Measurements from ENCODE around the gene PXDC1. TPM values are rescaled to one million over a fixed set of nuclear protein-coding genes. Genes with fewer than 3 reads are reported as not detected.

Gene PXDC1
- total and polyA plus RNA-seq, 10 donors: 17.7 to 51.5 (median 32.0) TPM

- no peaks in the 10 kb centered on the region for H3K9me3 ChIP-seq
- DNase-seq: no peak
- peaks cover 0 to under 1% (median 0%) of the 10 kb centered on the region in 6 donors for H3K36me3 ChIP-seq
- 79 to 89% (median 83%) methylated on average over 19 of the region's 19 CpGs for WGBS, 5 donors
- peak overlapping the region in 6 of 8 donors; percentile 58 to 84 (median 76) for H3K27ac ChIP-seq
- H3K27me3 ChIP-seq (replicated peaks in 1 of 7): no peaks in the 10 kb centered on the region
- peaks cover 22 to 91% (median 76%) of the 10 kb centered on the region in 6 donors for H3K4me1 ChIP-seq
- TF ChIP-seq CTCF (IDR thresholded peaks at IDR 0.05 in 8 of 11, conservative IDR thresholded peaks at IDR 0.05 in 3 of 11) (no peak), POLR2AphosphoS5 (IDR thresholded peaks at IDR 0.05) (peak in 2 of 3 donors; percentile 31 to 36), POLR2A (IDR thresholded peaks at IDR 0.05) (no peak)
- H3K4me3 ChIP-seq: no peak overlapping the region
- intact Hi-C loops (cut with DNase I; ENCODE audit: low total_unique reads): loop anchor here (5.0 to 10.0 kb wide), 4 partner anchors 140 to 410 kb away; no protein-coding TSS in a partner anchor
These were observed 7.2 kb downstream of the PXDC1 start for GRCh38 chr6:3744211-3744900.

GRCh38 chr6:3743541-3743940 is 8.0 kb downstream of the PXDC1 start:
- DNase-seq: no peak
- H3K27me3 ChIP-seq (replicated peaks in 1 of 7): no peaks in the 10 kb centered on the region
- intact Hi-C loops (cut with DNase I; ENCODE audit: low total_unique reads): loop anchor here (5.0 to 10.0 kb wide), 4 partner anchors 141 to 411 kb away; no protein-coding TSS in a partner anchor
- peak overlapping the region; percentile 52 to 84 (median 75) for H3K27ac ChIP-seq
- 83 to 95% (median 92%) methylated on average over 10 of the region's 10 CpGs for WGBS, 5 donors
- peaks cover 0 to 8% (median 0%) of the 10 kb centered on the region in 6 donors for H3K36me3 ChIP-seq
- no peaks in the 10 kb centered on the region for H3K9me3 ChIP-seq
- H3K4me3 ChIP-seq: peak overlapping the region in 1 of 8 donors; percentile 48
- H3K4me1 ChIP-seq: peaks cover 22 to 82% (median 68%) of the 10 kb centered on the region in 6 donors
- TF ChIP-seq POLR2A (IDR thresholded peaks at IDR 0.05) (no peak), CTCF (IDR thresholded peaks at IDR 0.05 in 8 of 11, conservative IDR thresholded peaks at IDR 0.05 in 3 of 11) (no peak), POLR2AphosphoS5 (IDR thresholded peaks at IDR 0.05) (no peak)

- H3K4me3 ChIP-seq: peak overlapping the region in 4 of 8 donors; percentile 3 to 48 (median 8)
- peak; percentile 97 for DNase-seq
- H3K9me3 ChIP-seq: no peaks in the 10 kb centered on the region
- peaks cover 22 to 74% (median 60%) of the 10 kb centered on the region in 6 donors for H3K4me1 ChIP-seq
- peak overlapping the region; percentile 52 to 84 (median 75) for H3K27ac ChIP-seq
- intact Hi-C loops (cut with DNase I; ENCODE audit: low total_unique reads): loop anchor here (5.0 to 10.0 kb wide), 4 partner anchors 142 to 412 kb away; no protein-coding TSS in a partner anchor
- TF ChIP-seq POLR2AphosphoS5 (IDR thresholded peaks at IDR 0.05) (peak in 2 of 3 donors; percentile 65 to 71), CTCF (IDR thresholded peaks at IDR 0.05 in 8 of 11, conservative IDR thresholded peaks at IDR 0.05 in 3 of 11) (peak; percentile 81 to 97 (median 96)), POLR2A (IDR thresholded peaks at IDR 0.05) (no peak)
- no peaks in the 10 kb centered on the region for H3K27me3 ChIP-seq (replicated peaks in 1 of 7)
- peaks cover 0 to 17% (median 6%) of the 10 kb centered on the region in 6 donors for H3K36me3 ChIP-seq
- 11 to 22% (median 13%) methylated on average over 29 to 37 of the region's 37 CpGs for WGBS, 5 donors
These were observed 8.8 kb downstream of the PXDC1 start for GRCh38 chr6:3742426-3743344.
